OCI-LY3 (cell line): ENCODE measurements around the gene INHBB.

Experiments used
- H2AFZ ChIP-seq: fragments of 200-600, 300-600 bp; shearing (Covaris generic); 2 replicates; pipeline ENCODE4 v1.6.0; 2014; ENCODE audit warnings: antibody characterized with exemption, low read depth, low read length
- H3K27ac ChIP-seq: fragments of 200-600, 300-600 bp; sonication (generic); 2 replicates; pipeline ENCODE4 v1.5.1; 2014; ENCODE audit warnings: mild to moderate bottlenecking, low read length, moderate library complexity, mixed read lengths
- H3K27me3 ChIP-seq: fragments of 200-600, 300-600 bp; sonication (generic); 2 replicates; pipeline ENCODE4 v1.6.1; 2014; ENCODE audit warnings: low read depth, low read length, mixed read lengths
- H3K36me3 ChIP-seq: fragments of 200-600, 300-600 bp; sonication (generic); replicated peaks from 2 replicates; pipeline ENCODE3; 2014; ENCODE audit warnings: low read depth, low read length, mixed read lengths
- H3K4me1 ChIP-seq: fragments of 300-600, 200-600 bp; sonication (generic); 2 replicates; pipeline ENCODE4 v1.6.1; 2014; ENCODE audit warnings: low read length, mixed read lengths
- H3K4me2 ChIP-seq: fragments of 200-600, 300-600 bp; sonication (generic); 2 replicates; pipeline ENCODE4 v1.6.1; 2014; ENCODE audit warnings: low read length, mixed read lengths
- H3K4me3 ChIP-seq: fragments of 300-600, 200-600 bp; sonication (generic); 2 replicates; pipeline ENCODE4 v1.5.1; 2014; ENCODE audit warnings: antibody characterized with exemption, mild to moderate bottlenecking, low read length, moderate library complexity
- H3K79me2 ChIP-seq: fragments of 300-600, 200-600 bp; shearing (Covaris generic); 2 replicates; pipeline ENCODE4 v1.6.1; 2014; ENCODE audit warnings: mild to moderate bottlenecking, low read length, mixed read lengths
- H3K9ac ChIP-seq: fragments of 300-600, 200-600 bp; shearing (Covaris generic); 2 replicates; pipeline ENCODE4 v1.6.0; 2014; ENCODE audit warnings: mild to moderate bottlenecking, low read length, moderate library complexity
- H3K9me3 ChIP-seq: fragments of 200-600, 300-600 bp; shearing (Covaris generic); 2 replicates; pipeline ENCODE4 v1.6.1; 2014; ENCODE audit warnings: low read length, mixed read lengths; ENCODE audit not compliant: insufficient read depth
- H4K20me1 ChIP-seq: fragments of 200-600, 300-600 bp; sonication (generic); 2 replicates; pipeline ENCODE4 v1.6.1; 2016; ENCODE audit warnings: low read length, mixed read lengths; ENCODE audit not compliant: insufficient read depth
- CTCF ChIP-seq: fragments of 200-600, 300-600 bp; sonication (generic); IDR thresholded peaks from 2 replicates; pipeline ENCODE4 v1.5.1; 2014; ENCODE audit warnings: antibody characterized with exemption, low read length, low read depth
- EZH2phosphoT487 ChIP-seq: fragments of 200-600 bp; shearing (Covaris generic); IDR thresholded peaks from 2 replicates; pipeline ENCODE4 v1.6.1; 2018; ENCODE audit warnings: antibody characterized with exemption, mixed run types, low read depth

Gene INHBB

GRCh38 chr2:120305296-120305695 is 40.6 kb upstream of the INHBB start:
- peak; percentile 39 for TF ChIP-seq CTCF
- TF ChIP-seq EZH2phosphoT487: no peak
- peaks cover 12% of the 10 kb centered on the region for H3K27me3 ChIP-seq
- no peaks in the 10 kb centered on the region for H3K79me2 ChIP-seq
- H3K36me3 ChIP-seq: no peaks in the 10 kb centered on the region
- no peak overlapping the region for H3K27ac ChIP-seq
- H3K9ac ChIP-seq: no peak overlapping the region
- H3K4me2 ChIP-seq: no peak overlapping the region
- H3K4me1 ChIP-seq: peaks cover 20% of the 10 kb centered on the region
- no peak overlapping the region for H2AFZ ChIP-seq
- H3K9me3 ChIP-seq: no peaks in the 10 kb centered on the region
- H4K20me1 ChIP-seq: no peaks in the 10 kb centered on the region
- H3K4me3 ChIP-seq: no peak overlapping the region

- TF ChIP-seq CTCF (no peak), EZH2phosphoT487 (no peak)
- Histone ChIP-seq H3K79me2 (no peaks in the 10 kb centered on the region), H3K4me2 (no peak overlapping the region), H3K36me3 (no peaks in the 10 kb centered on the region), H3K4me3 (no peak overlapping the region), H3K9ac (no peak overlapping the region), H3K9me3 (no peaks in the 10 kb centered on the region), H3K27me3 (peaks cover 12% of the 10 kb centered on the region), H3K27ac (no peak overlapping the region), H2AFZ (no peak overlapping the region), H4K20me1 (no peaks in the 10 kb centered on the region), H3K4me1 (peaks cover 20% of the 10 kb centered on the region)
These were observed 39.9 kb upstream of the INHBB start for GRCh38 chr2:120305937-120306490.

GRCh38 chr2:120307482-120307881 is 38.5 kb upstream of the INHBB start:
- H4K20me1 ChIP-seq: no peaks in the 10 kb centered on the region
- no peak overlapping the region for H3K9ac ChIP-seq
- H3K36me3 ChIP-seq: no peaks in the 10 kb centered on the region
- no peak for TF ChIP-seq EZH2phosphoT487
- no peaks in the 10 kb centered on the region for H3K79me2 ChIP-seq
- H3K4me1 ChIP-seq: peaks cover 20% of the 10 kb centered on the region
- peak overlapping the region; percentile 65 for H3K4me3 ChIP-seq
- H3K27me3 ChIP-seq: peaks cover 14% of the 10 kb centered on the region
- no peak overlapping the region for H3K27ac ChIP-seq
- no peaks in the 10 kb centered on the region for H3K9me3 ChIP-seq
- peak overlapping the region; percentile 46; the same call in 1 of the 2 replicates for H2AFZ ChIP-seq
- H3K4me2 ChIP-seq: peak overlapping the region; percentile 87

GRCh38 chr2:120308038-120308910 is 37.7 kb upstream of the INHBB start:
- peak overlapping the region; percentile 65 for H3K4me3 ChIP-seq
- H3K9me3 ChIP-seq: no peaks in the 10 kb centered on the region
- peak overlapping the region; percentile 98 for H2AFZ ChIP-seq
- peak overlapping the region; percentile 35 for H3K27ac ChIP-seq
- H3K36me3 ChIP-seq: no peaks in the 10 kb centered on the region
- H3K27me3 ChIP-seq: peaks cover 14% of the 10 kb centered on the region
- TF ChIP-seq EZH2phosphoT487: no peak
- no peak for TF ChIP-seq CTCF
- peak overlapping the region; percentile 87 for H3K4me2 ChIP-seq
- peaks cover 26% of the 10 kb centered on the region for H3K4me1 ChIP-seq
- no peaks in the 10 kb centered on the region for H3K79me2 ChIP-seq
- H4K20me1 ChIP-seq: no peaks in the 10 kb centered on the region
- peak overlapping the region; percentile 19; the same call in 1 of the 2 replicates for H3K9ac ChIP-seq
